ENCODE results near the gene NOXO1. TPM values are rescaled to one million over a fixed set of nuclear protein-coding genes. Genes with fewer than 3 reads are reported as not detected.

Gene NOXO1
- total RNA-seq, 4 donors from 2014 or later: not detected

- no peak for ATAC-seq (ENCODE audit: low FRiP score)
- TF ChIP-seq CTCF (IDR thresholded peaks at IDR 0.05): no peak
- DNase-seq (ENCODE audit: low spot score): no peak
These were observed 27.5 kb downstream of the NOXO1 start for GRCh38 chr16:1953734-1954133.

GRCh38 chr16:1950559-1950958, 30.7 kb downstream of the NOXO1 start:
- ATAC-seq (ENCODE audit: low FRiP score) (no peak), DNase-seq (ENCODE audit: low spot score) (no peak)
- no peak for TF ChIP-seq CTCF (IDR thresholded peaks at IDR 0.05)

GRCh38 chr16:1950047-1950446, 31.2 kb downstream of the NOXO1 start:
- ATAC-seq (ENCODE audit: low FRiP score): no peak
- TF ChIP-seq CTCF (IDR thresholded peaks at IDR 0.05): no peak
- no peak for DNase-seq (ENCODE audit: low spot score)

- DNase-seq (ENCODE audit: low spot score) (no peak), ATAC-seq (ENCODE audit: low FRiP score) (no peak)
- TF ChIP-seq CTCF (IDR thresholded peaks at IDR 0.05): no peak
These were observed 31.8 kb downstream of the NOXO1 start for GRCh38 chr16:1949507-1949906.

- TF ChIP-seq CTCF (IDR thresholded peaks at IDR 0.05): no peak
- DNase-seq (ENCODE audit: low spot score) (no peak), ATAC-seq (ENCODE audit: low FRiP score) (no peak)
These were observed 33.9 kb downstream of the NOXO1 start for GRCh38 chr16:1947369-1947670.

- DNase-seq (ENCODE audit: low spot score) (no peak), ATAC-seq (ENCODE audit: low FRiP score) (no peak)
- TF ChIP-seq CTCF (IDR thresholded peaks at IDR 0.05): no peak
These were observed 34.5 kb downstream of the NOXO1 start for GRCh38 chr16:1946495-1947368.

Measured in omental fat pad (tissue), 4 donors.